ENCODE results near the gene PPP4R1.

DNA sequence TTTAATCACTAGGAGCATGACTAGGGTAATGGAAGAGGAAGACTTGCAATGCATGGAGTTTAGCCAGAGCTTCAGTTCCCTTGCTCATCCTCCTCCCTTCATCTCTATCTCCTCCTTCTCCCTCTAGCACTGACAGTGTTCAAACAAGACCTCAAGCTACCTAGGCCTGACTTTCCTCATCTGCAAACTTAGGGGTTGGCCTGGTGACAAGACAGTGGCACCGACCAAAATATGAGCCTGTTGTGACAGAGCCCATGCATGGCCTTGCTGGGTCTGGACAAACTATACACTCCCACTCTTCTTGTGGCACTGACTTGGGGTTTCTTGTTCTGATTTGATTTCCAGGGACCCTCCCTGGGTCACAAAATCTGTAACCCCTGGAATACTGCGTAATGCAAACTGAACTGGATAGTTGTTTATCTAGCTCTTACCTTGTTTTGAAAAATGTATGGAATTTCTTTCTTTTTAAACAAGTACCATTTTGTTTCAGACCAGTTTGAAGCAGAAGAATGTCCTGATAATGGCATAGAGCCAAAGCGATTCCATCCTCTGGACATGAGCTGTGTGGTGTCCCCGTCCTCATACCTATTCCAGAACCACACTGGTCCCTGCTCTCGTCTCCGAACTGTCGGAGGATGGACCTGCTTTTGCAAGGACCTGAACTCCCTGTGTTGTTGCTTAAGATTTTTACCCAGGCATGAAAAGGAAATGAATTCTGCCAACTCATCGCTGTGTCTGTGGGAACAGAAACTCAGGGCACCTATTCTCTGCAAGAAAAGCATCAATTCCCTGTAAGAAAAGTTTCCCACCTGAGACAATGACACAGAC, 33.4 kb upstream of the PPP4R1 start:
- TF ChIP-seq, protein P1, sequence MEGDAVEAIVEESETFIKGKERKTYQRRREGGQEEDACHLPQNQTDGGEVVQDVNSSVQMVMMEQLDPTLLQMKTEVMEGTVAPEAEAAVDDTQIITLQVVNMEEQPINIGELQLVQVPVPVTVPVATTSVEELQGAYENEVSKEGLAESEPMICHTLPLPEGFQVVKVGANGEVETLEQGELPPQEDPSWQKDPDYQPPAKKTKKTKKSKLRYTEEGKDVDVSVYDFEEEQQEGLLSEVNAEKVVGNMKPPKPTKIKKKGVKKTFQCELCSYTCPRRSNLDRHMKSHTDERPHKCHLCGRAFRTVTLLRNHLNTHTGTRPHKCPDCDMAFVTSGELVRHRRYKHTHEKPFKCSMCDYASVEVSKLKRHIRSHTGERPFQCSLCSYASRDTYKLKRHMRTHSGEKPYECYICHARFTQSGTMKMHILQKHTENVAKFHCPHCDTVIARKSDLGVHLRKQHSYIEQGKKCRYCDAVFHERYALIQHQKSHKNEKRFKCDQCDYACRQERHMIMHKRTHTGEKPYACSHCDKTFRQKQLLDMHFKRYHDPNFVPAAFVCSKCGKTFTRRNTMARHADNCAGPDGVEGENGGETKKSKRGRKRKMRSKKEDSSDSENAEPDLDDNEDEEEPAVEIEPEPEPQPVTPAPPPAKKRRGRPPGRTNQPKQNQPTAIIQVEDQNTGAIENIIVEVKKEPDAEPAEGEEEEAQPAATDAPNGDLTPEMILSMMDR (conservative IDR thresholded peaks at IDR 0.05; ENCODE audit: low read depth, low read length) = no peak
- no peak for TF ChIP-seq EZH2 (IDR thresholded peaks at IDR 0.05; ENCODE audit: borderline replicate concordance, low read depth, low read length, poor library complexity, severe bottlenecking)

Measured in A673 (cell line).